Colonic mucosa (tissue), 4 donors: ENCODE data around the gene FBXL7. TPM values are rescaled to one million over a fixed set of nuclear protein-coding genes. Genes with fewer than 3 reads are reported as not detected.

Experiments
- DNase-seq: peaks from one replicate; pipeline ENCODE4 v3.0.0-alpha.2; 2020
- H3K27ac ChIP-seq: fragments of 200-600 bp; one replicate; pipeline ENCODE4 v1.8.0; 2021
- H3K27me3 ChIP-seq: fragments of 200-600 bp; one replicate; pipeline ENCODE4 v1.8.0; 2021
- H3K36me3 ChIP-seq: fragments of 200-600 bp; one replicate; pipeline ENCODE4 v1.8.0; 2021
- H3K4me1 ChIP-seq: fragments of 200-600 bp; one replicate; pipeline ENCODE4 v1.8.0; 2021; ENCODE audit warnings: mild to moderate bottlenecking
- H3K4me3 ChIP-seq: fragments of 200-600 bp; one replicate; pipeline ENCODE4 v1.8.0; 2021
- H3K9ac ChIP-seq, 2 donors: one replicate each; pipeline ENCODE4 v1.7.0; 2013; ENCODE audit warnings: control low read depth in 2 of 2, low read depth in 2 of 2, low read length in 2 of 2
- H3K9me3 ChIP-seq: fragments of 200-600 bp; one replicate; pipeline ENCODE4 v1.8.0; 2021
- CTCF ChIP-seq: fragments of 200-600 bp; IDR thresholded peaks from one replicate; pipeline ENCODE4 v1.8.0; 2022; ENCODE audit warnings: antibody characterized with exemption, mild to moderate bottlenecking
- intact Hi-C: fragments of 100-400 bp; cut with DNase I; formaldehyde crosslinking; loops from one replicate; pipeline ENCODE4 v1.14.1; 2022
- total RNA-seq, 2 donors: library from RNA; stranded (reverse); fragmentation: NEBNext Ultra II Directional in 1 of 2; extraction: Animal tissue kit (Norgen Biotek cat#: 25700) in 1 of 2; gene quantifications; one replicate each; pipeline ENCODE4 v1.2.1, GENCODE V29; 2021
- donor health status: healthy.
- donor health status: DM: no; HTN: no; CAD: no.
- donor health status: DM: no; HTN: no; CAD: no.

FBXL7 gene
- total RNA-seq, 2 donors from 2014 or later = 1.6 to 3.0 TPM

GRCh38 chr5:15639288-15639687 lies 139.3 kb downstream of the FBXL7 start:
- Histone ChIP-seq H3K9ac (no peak overlapping the region), H3K4me1 (no peaks in the 10 kb centered on the region), H3K4me3 (no peak overlapping the region), H3K9me3 (no peaks in the 10 kb centered on the region), H3K36me3 (no peaks in the 10 kb centered on the region), H3K27ac (no peak overlapping the region), H3K27me3 (no peaks in the 10 kb centered on the region)
- DNase-seq = no peak
- intact Hi-C loops = no loop called here
- TF ChIP-seq CTCF = no peak

- Histone ChIP-seq H3K27me3 (no peaks in the 10 kb centered on the region), H3K9me3 (no peaks in the 10 kb centered on the region), H3K27ac (no peak overlapping the region), H3K4me1 (no peaks in the 10 kb centered on the region), H3K4me3 (no peak overlapping the region), H3K9ac (no peak overlapping the region), H3K36me3 (no peaks in the 10 kb centered on the region)
- no peak for DNase-seq
- no peak for TF ChIP-seq CTCF
- intact Hi-C loops = no loop called here
These were observed 140.1 kb downstream of the FBXL7 start for GRCh38 chr5:15640116-15640515.

GRCh38 chr5:15643731-15644130 lies 143.8 kb downstream of the FBXL7 start:
- no peaks in the 10 kb centered on the region for H3K4me1 ChIP-seq
- no peak for DNase-seq
- no peak for TF ChIP-seq CTCF
- H3K9me3 ChIP-seq = no peaks in the 10 kb centered on the region
- no peak overlapping the region for H3K4me3 ChIP-seq
- intact Hi-C loops = no loop called here
- H3K36me3 ChIP-seq = no peaks in the 10 kb centered on the region
- H3K9ac ChIP-seq = no peak overlapping the region
- no peak overlapping the region for H3K27ac ChIP-seq
- no peaks in the 10 kb centered on the region for H3K27me3 ChIP-seq

GRCh38 chr5:15645381-15646160 lies 145.6 kb downstream of the FBXL7 start:
- no peak for TF ChIP-seq CTCF
- DNase-seq = no peak
- Histone ChIP-seq H3K27ac (no peak overlapping the region), H3K4me1 (no peaks in the 10 kb centered on the region), H3K27me3 (no peaks in the 10 kb centered on the region), H3K36me3 (no peaks in the 10 kb centered on the region), H3K9me3 (no peaks in the 10 kb centered on the region), H3K9ac (no peak overlapping the region), H3K4me3 (no peak overlapping the region)
- intact Hi-C loops = no loop called here

- no peaks in the 10 kb centered on the region for H3K4me1 ChIP-seq
- H3K27ac ChIP-seq = no peak overlapping the region
- DNase-seq = no peak
- H3K9ac ChIP-seq = no peak overlapping the region
- H3K27me3 ChIP-seq = no peaks in the 10 kb centered on the region
- no peak overlapping the region for H3K4me3 ChIP-seq
- intact Hi-C loops = no loop called here
- TF ChIP-seq CTCF = no peak
- no peaks in the 10 kb centered on the region for H3K36me3 ChIP-seq
- no peaks in the 10 kb centered on the region for H3K9me3 ChIP-seq
These were observed 146.4 kb downstream of the FBXL7 start for GRCh38 chr5:15646371-15646770.
